Measurements from ENCODE around the gene CTU1.

Gene CTU1

DNA sequence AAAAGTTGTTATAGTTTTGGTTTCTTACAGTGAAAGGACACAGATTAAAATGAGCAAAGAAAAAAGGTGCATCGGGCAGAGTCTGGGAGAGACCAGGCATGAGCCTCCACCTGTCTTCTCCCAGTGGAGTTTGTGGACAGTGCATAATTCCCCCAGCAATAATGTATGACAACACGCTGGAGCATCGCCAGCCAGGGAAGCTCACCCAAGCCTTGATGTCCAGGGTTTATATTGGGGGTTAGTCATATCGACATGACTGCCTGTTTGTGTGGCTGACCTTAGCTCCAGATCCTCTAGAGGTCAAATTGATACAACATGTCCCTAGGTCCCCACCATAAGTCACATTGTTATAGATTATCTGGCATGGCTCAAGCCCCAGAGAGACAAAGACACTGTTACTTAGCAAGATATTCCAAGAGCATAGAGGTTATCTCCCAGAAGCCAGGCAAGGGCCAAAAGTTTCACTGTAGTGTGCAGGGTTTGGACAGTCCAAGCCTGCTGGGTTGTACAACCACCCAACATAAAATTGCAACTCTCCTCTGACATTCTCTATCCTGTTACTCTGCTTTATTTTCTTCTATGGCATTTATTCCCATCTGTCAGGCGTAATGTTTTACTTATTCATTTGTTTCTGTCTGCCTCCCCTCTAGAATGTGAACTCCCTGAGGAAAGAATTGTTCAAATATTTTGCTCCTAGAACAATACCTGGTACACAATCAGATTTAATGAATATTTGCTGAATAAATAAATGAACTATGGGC is 37.7 kb downstream of the CTU1 start:
- Histone ChIP-seq H3K36me3 (ENCODE audit: insufficient read depth, low read length) (no peaks in the 10 kb centered on the region), H2AFZ (ENCODE audit: low read depth, low read length) (no peak overlapping the region), H4K20me1 (ENCODE audit: insufficient read depth, low read length) (no peaks in the 10 kb centered on the region), H3K79me2 (ENCODE audit: insufficient read depth, low read length) (no peaks in the 10 kb centered on the region), H3K4me3 (ENCODE audit: low read depth in 1 of 2, low read length in 2 of 2) (no peak overlapping the region), H3K9me3 (ENCODE audit: insufficient read depth, low read length, severe bottlenecking) (peaks cover 2% of the 10 kb centered on the region), H3K4me1 (ENCODE audit: insufficient read depth, low read length) (no peaks in the 10 kb centered on the region), H3K27me3 (ENCODE audit: insufficient read depth, low read length, poor library complexity) (no peaks in the 10 kb centered on the region), H3K27ac (ENCODE audit: low read length) (no peak overlapping the region), H3K9ac (ENCODE audit: low read depth, low read length) (no peak overlapping the region), H3K4me2 (ENCODE audit: insufficient read depth, low read length) (no peak overlapping the region)
- ATAC-seq (ENCODE audit: insufficient read depth, low read depth) (no peak), DNase-seq (no peak)
- TF ChIP-seq, protein P1, sequence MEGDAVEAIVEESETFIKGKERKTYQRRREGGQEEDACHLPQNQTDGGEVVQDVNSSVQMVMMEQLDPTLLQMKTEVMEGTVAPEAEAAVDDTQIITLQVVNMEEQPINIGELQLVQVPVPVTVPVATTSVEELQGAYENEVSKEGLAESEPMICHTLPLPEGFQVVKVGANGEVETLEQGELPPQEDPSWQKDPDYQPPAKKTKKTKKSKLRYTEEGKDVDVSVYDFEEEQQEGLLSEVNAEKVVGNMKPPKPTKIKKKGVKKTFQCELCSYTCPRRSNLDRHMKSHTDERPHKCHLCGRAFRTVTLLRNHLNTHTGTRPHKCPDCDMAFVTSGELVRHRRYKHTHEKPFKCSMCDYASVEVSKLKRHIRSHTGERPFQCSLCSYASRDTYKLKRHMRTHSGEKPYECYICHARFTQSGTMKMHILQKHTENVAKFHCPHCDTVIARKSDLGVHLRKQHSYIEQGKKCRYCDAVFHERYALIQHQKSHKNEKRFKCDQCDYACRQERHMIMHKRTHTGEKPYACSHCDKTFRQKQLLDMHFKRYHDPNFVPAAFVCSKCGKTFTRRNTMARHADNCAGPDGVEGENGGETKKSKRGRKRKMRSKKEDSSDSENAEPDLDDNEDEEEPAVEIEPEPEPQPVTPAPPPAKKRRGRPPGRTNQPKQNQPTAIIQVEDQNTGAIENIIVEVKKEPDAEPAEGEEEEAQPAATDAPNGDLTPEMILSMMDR (IDR thresholded peaks at IDR 0.05; ENCODE audit: borderline replicate concordance, extremely low read depth, low read length, poor library complexity, severe bottlenecking) = no peak
- no peak for TF ChIP-seq EZH2 (IDR thresholded peaks at IDR 0.05; ENCODE audit: borderline replicate concordance, low read depth, low read length, severe bottlenecking)

DNA sequence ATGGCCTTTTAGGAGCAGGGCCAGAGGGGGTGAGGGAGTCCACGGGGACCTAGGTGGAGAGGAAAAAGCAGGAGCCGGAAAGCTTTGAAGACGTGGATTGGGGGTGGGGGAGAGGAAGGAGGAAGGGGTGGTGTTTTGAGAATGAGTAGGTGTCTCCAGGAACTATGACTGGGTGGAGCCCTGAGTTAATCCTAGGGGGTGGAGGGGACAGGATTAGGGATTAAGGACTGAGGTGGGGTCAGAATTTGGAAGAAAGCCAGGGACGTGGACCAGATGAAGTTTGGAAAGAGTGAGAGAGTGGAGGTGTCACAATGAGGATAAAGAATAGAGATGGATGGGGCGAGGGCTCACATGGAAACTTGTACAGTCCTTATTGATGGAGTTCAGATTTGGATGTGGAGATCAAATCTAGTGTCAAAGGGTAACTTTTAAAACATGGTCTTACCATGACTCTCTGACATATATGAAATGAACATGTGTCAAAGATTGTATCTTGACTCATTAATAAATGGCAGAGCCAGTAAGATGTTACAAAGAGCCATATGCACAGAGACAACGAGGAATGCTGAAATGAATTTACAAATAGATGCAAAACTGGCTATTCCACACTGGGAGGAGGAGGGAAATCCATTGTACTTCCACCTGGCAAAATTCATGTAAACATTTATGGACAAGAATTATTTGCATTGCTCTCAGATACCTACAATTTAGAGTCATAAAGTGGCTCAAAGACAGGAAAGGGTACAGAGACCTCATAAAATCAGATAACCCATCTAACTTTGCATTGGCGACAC is 41.6 kb downstream of the CTU1 start:
- no peak for DNase-seq
- no peak overlapping the region for H3K27ac ChIP-seq (ENCODE audit: low read length)
- no peak overlapping the region for H3K4me2 ChIP-seq (ENCODE audit: insufficient read depth, low read length)
- H3K4me3 ChIP-seq (ENCODE audit: low read depth in 1 of 2, low read length in 2 of 2) = no peak overlapping the region
- no peaks in the 10 kb centered on the region for H3K36me3 ChIP-seq (ENCODE audit: insufficient read depth, low read length)
- TF ChIP-seq EZH2 (IDR thresholded peaks at IDR 0.05; ENCODE audit: borderline replicate concordance, low read depth, low read length, severe bottlenecking) = no peak
- TF ChIP-seq, protein P1 (IDR thresholded peaks at IDR 0.05; ENCODE audit: borderline replicate concordance, extremely low read depth, low read length, poor library complexity, severe bottlenecking) = no peak
- H2AFZ ChIP-seq (ENCODE audit: low read depth, low read length) = no peak overlapping the region
- no peaks in the 10 kb centered on the region for H3K27me3 ChIP-seq (ENCODE audit: insufficient read depth, low read length, poor library complexity)
- H4K20me1 ChIP-seq (ENCODE audit: insufficient read depth, low read length) = no peaks in the 10 kb centered on the region
- H3K4me1 ChIP-seq (ENCODE audit: insufficient read depth, low read length) = no peaks in the 10 kb centered on the region
- H3K79me2 ChIP-seq (ENCODE audit: insufficient read depth, low read length) = no peaks in the 10 kb centered on the region
- ATAC-seq (ENCODE audit: insufficient read depth, low read depth) = no peak
- no peak overlapping the region for H3K9ac ChIP-seq (ENCODE audit: low read depth, low read length)
- H3K9me3 ChIP-seq (ENCODE audit: insufficient read depth, low read length, severe bottlenecking) = no peaks in the 10 kb centered on the region

DNA sequence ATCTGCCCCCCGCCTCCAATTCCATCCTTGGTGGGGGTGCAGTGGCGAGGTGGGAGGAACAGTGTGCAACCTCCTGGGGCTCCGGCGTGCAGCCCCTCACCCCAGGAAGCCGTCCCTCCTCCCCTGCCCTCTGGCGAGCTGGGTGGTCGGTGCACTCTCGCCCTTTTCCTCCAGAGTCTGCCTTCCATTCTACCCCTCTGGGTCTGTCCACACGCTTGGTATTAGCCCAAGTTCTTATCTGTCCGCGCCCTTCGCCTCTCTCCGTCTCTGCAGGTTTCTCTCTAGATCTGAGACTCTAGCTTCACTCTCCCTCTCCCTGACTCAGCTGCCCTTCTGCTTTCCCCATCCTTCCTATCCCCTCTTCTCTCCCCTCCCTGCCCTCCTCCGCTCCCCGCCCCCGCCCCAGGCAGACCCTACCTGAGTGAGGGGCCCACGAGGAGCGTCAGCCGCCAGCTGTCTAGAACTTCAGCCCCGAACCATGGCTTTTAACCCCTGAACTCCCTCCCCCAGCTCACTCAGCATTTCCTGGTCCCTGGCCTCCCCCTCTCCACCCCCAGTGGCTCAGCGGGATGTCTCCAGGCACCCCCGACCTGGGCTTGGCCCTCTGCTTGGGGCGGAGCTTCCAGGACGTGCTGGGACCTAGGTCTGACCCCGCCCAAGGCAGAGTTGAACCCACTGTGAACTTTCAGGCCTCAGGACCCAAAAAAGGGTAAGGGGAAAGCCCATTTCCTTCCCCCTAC is 42.8 kb downstream of the CTU1 start:
- Histone ChIP-seq H3K27ac (ENCODE audit: low read length) (no peak overlapping the region), H3K4me2 (ENCODE audit: insufficient read depth, low read length) (no peak overlapping the region), H4K20me1 (ENCODE audit: insufficient read depth, low read length) (no peaks in the 10 kb centered on the region), H3K4me1 (ENCODE audit: insufficient read depth, low read length) (no peaks in the 10 kb centered on the region), H3K27me3 (ENCODE audit: insufficient read depth, low read length, poor library complexity) (no peaks in the 10 kb centered on the region), H3K9ac (ENCODE audit: low read depth, low read length) (no peak overlapping the region), H2AFZ (ENCODE audit: low read depth, low read length) (no peak overlapping the region), H3K9me3 (ENCODE audit: insufficient read depth, low read length, severe bottlenecking) (no peaks in the 10 kb centered on the region), H3K79me2 (ENCODE audit: insufficient read depth, low read length) (no peaks in the 10 kb centered on the region), H3K4me3 (ENCODE audit: low read depth in 1 of 2, low read length in 2 of 2) (no peak overlapping the region), H3K36me3 (ENCODE audit: insufficient read depth, low read length) (no peaks in the 10 kb centered on the region)
- DNase-seq (no peak), ATAC-seq (ENCODE audit: insufficient read depth, low read depth) (no peak)
- TF ChIP-seq, protein P1 (IDR thresholded peaks at IDR 0.05; ENCODE audit: borderline replicate concordance, extremely low read depth, low read length, poor library complexity, severe bottlenecking) = no peak
- no peak for TF ChIP-seq EZH2 (IDR thresholded peaks at IDR 0.05; ENCODE audit: borderline replicate concordance, low read depth, low read length, severe bottlenecking)
